Neuronal stem cell (in vitro differentiated cells): ENCODE results near the gene RAB34.

ENCODE experiments used
- DNase-seq: peaks from one replicate; pipeline ENCODE4 v3.0.0-alpha.2; 2013; ENCODE audit warnings: low spot score
- H2AFZ ChIP-seq: one replicate; pipeline ENCODE4 v1.6.1; 2013; ENCODE audit warnings: mild to moderate bottlenecking, low read length, inconsistent platforms
- H2AK5ac ChIP-seq: 2 replicates; pipeline ENCODE4 v1.6.1; 2013; ENCODE audit warnings: low read depth, mild to moderate bottlenecking, inconsistent platforms, low read length, moderate library complexity, mixed read lengths
- H2BK120ac ChIP-seq: 2 replicates; pipeline ENCODE4 v1.6.1; 2013; ENCODE audit warnings: low read depth, mild to moderate bottlenecking, inconsistent platforms, low read length, moderate library complexity, mixed read lengths
- H2BK12ac ChIP-seq: one replicate; pipeline ENCODE4 v1.6.1; 2013; ENCODE audit warnings: low read length, inconsistent platforms
- H2BK15ac ChIP-seq: 2 replicates; pipeline ENCODE4 v1.6.1; 2013; ENCODE audit warnings: mild to moderate bottlenecking, low read length, inconsistent platforms, mixed read lengths
- H2BK5ac ChIP-seq: one replicate; pipeline ENCODE4 v1.6.1; 2013; ENCODE audit warnings: inconsistent platforms, mild to moderate bottlenecking, low read length, moderate library complexity
- H3K14ac ChIP-seq: one replicate; pipeline ENCODE4 v1.6.1; 2013; ENCODE audit warnings: low read length, inconsistent platforms
- H3K18ac ChIP-seq: 2 replicates; pipeline ENCODE4 v1.6.1; 2013; ENCODE audit warnings: low read length, inconsistent platforms
- H3K23ac ChIP-seq: 2 replicates; pipeline ENCODE4 v1.6.1; 2013; ENCODE audit warnings: low read depth, mild to moderate bottlenecking, mixed read lengths, low read length, inconsistent platforms; ENCODE audit not compliant: poor library complexity
- H3K27ac ChIP-seq: replicated peaks from 3 replicates; pipeline ENCODE4 v1.5.1; 2013; ENCODE audit warnings: low read length, inconsistent platforms
- H3K27me3 ChIP-seq, 3 experiments: 2 replicates each; pipeline ENCODE4 v1.6.1; 2013; ENCODE audit warnings: low read length in 3 of 3, mild to moderate bottlenecking in 2 of 3, inconsistent platforms in 1 of 3, low read depth in 1 of 3, mixed read lengths in 1 of 3, moderate library complexity in 1 of 3; ENCODE audit not compliant: control insufficient read depth in 3 of 3, insufficient read depth in 3 of 3
- H3K36me3 ChIP-seq, 2 donors: replicated peaks in 1 of 2; 2 replicates each; pipeline ENCODE4 v1.6.1; 2013; ENCODE audit warnings: low read length in 2 of 2; ENCODE audit not compliant: control insufficient read depth in 2 of 2, insufficient read depth in 2 of 2
- H3K4ac ChIP-seq: 2 replicates; pipeline ENCODE4 v1.6.1; 2013; ENCODE audit warnings: inconsistent platforms, mild to moderate bottlenecking, low read length, moderate library complexity
- H3K4me1 ChIP-seq, 2 donors: 1 replicate in 1 of 2; 2 replicates in 1 of 2; pipeline ENCODE4 v1.6.1; 2013; ENCODE audit warnings: low read length in 2 of 2, low read depth in 1 of 2; ENCODE audit not compliant: control insufficient read depth in 2 of 2, insufficient read depth in 1 of 2
- H3K4me2 ChIP-seq: one replicate; pipeline ENCODE4 v1.6.1; 2013; ENCODE audit warnings: mild to moderate bottlenecking, low read length, inconsistent platforms; ENCODE audit not compliant: insufficient read depth, poor library complexity, severe bottlenecking
- H3K4me3 ChIP-seq, 2 donors: 2 replicates each; pipeline ENCODE4 v1.5.1; 2013; ENCODE audit warnings: low read length in 2 of 2, mild to moderate bottlenecking in 2 of 2, inconsistent platforms in 1 of 2, moderate library complexity in 1 of 2
- H3K79me1 ChIP-seq: one replicate; pipeline ENCODE4 v1.6.1; 2013; ENCODE audit warnings: low read depth, mild to moderate bottlenecking, inconsistent platforms, low read length, moderate library complexity
- H3K9ac ChIP-seq: one replicate; pipeline ENCODE4 v1.6.1; 2013; ENCODE audit warnings: mild to moderate bottlenecking, low read depth, low read length, inconsistent platforms; ENCODE audit not compliant: poor library complexity
- H3K9me3 ChIP-seq, 2 donors: replicated peaks in 1 of 2; 2 replicates each; pipeline versions ENCODE3 to v1.6.1; 2013; ENCODE audit warnings: low read length in 2 of 2, mild to moderate bottlenecking in 2 of 2, inconsistent platforms in 1 of 2, low read depth in 1 of 2, mixed read lengths in 1 of 2, moderate library complexity in 1 of 2; ENCODE audit not compliant: control insufficient read depth in 2 of 2, insufficient read depth in 1 of 2
- H4K8ac ChIP-seq: one replicate; pipeline ENCODE4 v1.6.1; 2013; ENCODE audit warnings: low read depth, mild to moderate bottlenecking, inconsistent platforms, low read length, moderate library complexity
- H4K91ac ChIP-seq: one replicate; pipeline ENCODE4 v1.6.1; 2013; ENCODE audit warnings: low read length, low read depth, mild to moderate bottlenecking, inconsistent platforms; ENCODE audit not compliant: poor library complexity
- WGBS, 2 donors: extraction: QIAGEN DNeasy Blood & Tissue Kit; methylation state at CpG; one replicate each; pipeline ENCODE4 v1.1.7; 2013; ENCODE audit warnings: missing lambda C conversion rate in 2 of 2, mixed read lengths in 1 of 2; ENCODE audit not compliant: insufficient read length in 2 of 2, insufficient replicate concordance in 1 of 2; ENCODE audit errors: extremely low coverage in 2 of 2; 5-methylcytosine and 5-hydroxymethylcytosine counted together

RAB34 gene

GRCh38 chr17:28698253-28698941 lies 19.3 kb downstream of the RAB34 start:
- Histone ChIP-seq H3K9ac (no peak overlapping the region), H3K4me2 (no peak overlapping the region), H2AK5ac (no peak overlapping the region), H3K14ac (no peak overlapping the region), H2AFZ (no peak overlapping the region), H2BK15ac (no peak overlapping the region), H2BK120ac (no peak overlapping the region), H3K36me3 (peaks cover 81 to 100% of the 10 kb centered on the region in 2 donors), H3K4ac (no peak overlapping the region), H4K91ac (no peak overlapping the region), H4K8ac (no peak overlapping the region), H2BK5ac (no peak overlapping the region), H3K23ac (peak overlapping the region; percentile 46), H3K18ac (no peak overlapping the region), H3K27me3 (no peaks in the 10 kb centered on the region), H3K9me3 (no peaks in the 10 kb centered on the region), H3K79me1 (no peaks in the 10 kb centered on the region), H3K4me3 (no peak overlapping the region), H3K27ac (no peak overlapping the region), H3K4me1 (peaks cover 16% of the 10 kb centered on the region in 2 donors), H2BK12ac (no peak overlapping the region)
- WGBS, 2 donors = no CpG with 5 or more reads among the region's 6 CpGs
- no peak for DNase-seq

DNA sequence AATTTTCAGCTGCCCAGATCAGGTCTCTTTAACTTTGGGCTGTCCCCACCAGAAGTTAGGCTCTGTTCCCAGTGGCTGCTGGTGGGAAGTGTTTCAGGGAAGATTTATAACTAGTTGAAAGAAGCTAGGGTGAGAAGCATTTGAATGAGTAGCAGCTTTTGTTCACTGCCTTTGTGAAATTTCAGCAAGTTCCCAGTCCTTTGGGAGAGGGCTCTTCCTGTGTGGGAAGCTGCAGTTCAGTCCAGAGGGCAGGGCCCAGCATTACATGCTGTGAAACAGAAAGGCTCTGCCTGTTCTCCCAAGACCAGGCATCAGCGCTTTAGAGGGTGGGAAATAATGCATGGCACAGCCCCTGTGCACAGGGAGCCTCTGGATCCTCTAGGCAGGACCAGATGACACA lies 23.8 kb downstream of the RAB34 start:
- H3K36me3 ChIP-seq = peaks cover 61 to 95% of the 10 kb centered on the region in 2 donors
- no CpG with 5 or more reads among the region's 1 CpG for WGBS, 2 donors
- no peak for DNase-seq

GRCh38 chr17:28689011-28689410 lies 28.7 kb downstream of the RAB34 start:
- no peak overlapping the region for H4K8ac ChIP-seq
- H3K4ac ChIP-seq = no peak overlapping the region
- no peaks in the 10 kb centered on the region for H3K4me1 ChIP-seq
- no peaks in the 10 kb centered on the region for H3K79me1 ChIP-seq
- no peak overlapping the region for H2BK15ac ChIP-seq
- H2AK5ac ChIP-seq = no peak overlapping the region
- no peak overlapping the region for H2BK12ac ChIP-seq
- H2AFZ ChIP-seq = no peak overlapping the region
- H3K27me3 ChIP-seq = no peaks in the 10 kb centered on the region
- no peak overlapping the region for H3K27ac ChIP-seq
- WGBS, 2 donors = no CpG with 5 or more reads among the region's 3 CpGs
- no peak overlapping the region for H3K14ac ChIP-seq
- H3K18ac ChIP-seq = no peak overlapping the region
- DNase-seq = no peak
- no peak overlapping the region for H3K4me2 ChIP-seq
- H3K36me3 ChIP-seq = peaks cover 59 to 95% of the 10 kb centered on the region in 2 donors
- no peak overlapping the region for H4K91ac ChIP-seq
- no peak overlapping the region for H3K23ac ChIP-seq
- no peak overlapping the region for H2BK120ac ChIP-seq
- H2BK5ac ChIP-seq = no peak overlapping the region
- H3K9ac ChIP-seq = no peak overlapping the region
- H3K9me3 ChIP-seq = no peaks in the 10 kb centered on the region
- H3K4me3 ChIP-seq = no peak overlapping the region

More for the DNA sequence above, 23.8 kb downstream of the RAB34 start:
- no peak overlapping the region for H2BK12ac ChIP-seq
- H2BK5ac ChIP-seq = no peak overlapping the region
- H3K79me1 ChIP-seq = no peaks in the 10 kb centered on the region
- no peak overlapping the region for H2AFZ ChIP-seq
- H2BK15ac ChIP-seq = no peak overlapping the region
- H2AK5ac ChIP-seq = no peak overlapping the region
- no peak overlapping the region for H3K9ac ChIP-seq
- no peak overlapping the region for H3K4me3 ChIP-seq
- no peak overlapping the region for H3K4ac ChIP-seq
- no peaks in the 10 kb centered on the region for H3K27me3 ChIP-seq
- H4K91ac ChIP-seq = no peak overlapping the region
- no peak overlapping the region for H3K27ac ChIP-seq
- H3K4me2 ChIP-seq = no peak overlapping the region
- H3K23ac ChIP-seq = no peak overlapping the region
- H3K4me1 ChIP-seq = no peaks in the 10 kb centered on the region
- H4K8ac ChIP-seq = no peak overlapping the region
- no peak overlapping the region for H3K18ac ChIP-seq
- no peaks in the 10 kb centered on the region for H3K9me3 ChIP-seq
- no peak overlapping the region for H2BK120ac ChIP-seq
- no peak overlapping the region for H3K14ac ChIP-seq

- no peak overlapping the region for H3K4ac ChIP-seq
- no peak overlapping the region for H3K23ac ChIP-seq
- H3K9ac ChIP-seq = no peak overlapping the region
- no peak overlapping the region for H2AFZ ChIP-seq
- H2BK120ac ChIP-seq = no peak overlapping the region
- H3K27me3 ChIP-seq = no peaks in the 10 kb centered on the region
- peaks cover 56 to 95% of the 10 kb centered on the region in 2 donors for H3K36me3 ChIP-seq
- no peak overlapping the region for H3K18ac ChIP-seq
- no peak overlapping the region for H4K91ac ChIP-seq
- H2BK15ac ChIP-seq = no peak overlapping the region
- no peaks in the 10 kb centered on the region for H3K9me3 ChIP-seq
- no peak overlapping the region for H2AK5ac ChIP-seq
- no peak overlapping the region for H2BK5ac ChIP-seq
- no peak overlapping the region for H3K14ac ChIP-seq
- no peak overlapping the region for H2BK12ac ChIP-seq
- no peaks in the 10 kb centered on the region for H3K79me1 ChIP-seq
- no peak overlapping the region for H3K27ac ChIP-seq
- no peak overlapping the region for H3K4me3 ChIP-seq
- no peak for DNase-seq
- H4K8ac ChIP-seq = no peak overlapping the region
- no peaks in the 10 kb centered on the region for H3K4me1 ChIP-seq
- 100% methylated on average over 1 of the region's 4 CpGs for WGBS, 2 donors
- H3K4me2 ChIP-seq = no peak overlapping the region
Measured at GRCh38 chr17:28688481-28688880, 29.2 kb downstream of the RAB34 start.
